K562 (cell line): ENCODE results near the gene CHRNA10. TPM values are rescaled to one million over a fixed set of nuclear protein-coding genes. Genes with fewer than 3 reads are reported as not detected.

Experiments used
- ATAC-seq: fragments of 200-7000 bp; cut with Tn5 transposase; 3 replicates; pipeline ENCODE4 v1.9.1; 2020; ENCODE audit warnings: moderate library complexity
- BruUV-seq: library from RNA; stranded (reverse); fragments of 400-500 nt; replicated peaks from 2 replicates; lab custom pipeline; 2021; lab: Mats Ljungman, UMichigan
- CTCF ChIA-PET: fragments of 300-600 bp; formaldehyde crosslinking; extraction: SDS; loops from one replicate; lab custom pipeline; 2021; ENCODE audit warnings: low intra/inter-chr PET ratio; lab: Yijun Ruan, JAX
- POLR2A ChIA-PET: fragments of 300-600, 350-650 bp; sonication (Branson Sonifier 250); formaldehyde crosslinking; extraction: SDS; loops from one replicate; lab custom pipeline; 2021; ENCODE audit warnings: antibody characterized with exemption, inconsistent platforms; lab: Yijun Ruan, JAX
- DNase-seq, 4 experiments: peaks; one replicate each; pipeline versions ENCODE4 v3.0.0 to v3.0.0-alpha.2; 2011 to 2018; ENCODE audit warnings: low spot score in 3 of 4, mixed read lengths in 3 of 4; ENCODE audit errors: extremely low read depth in 1 of 4
- FAIRE-seq: peaks from 2 replicates; lab custom pipeline; 2011; peaks lifted over from hg19 to GRCh38; lab: Jason Lieb, UNC
- H2AFZ ChIP-seq: 2 replicates; pipeline ENCODE4 v1.6.0; 2011; ENCODE audit warnings: low read depth, low read length, control low read depth, inconsistent platforms
- H3K27ac ChIP-seq: fragments of 200-600 bp; 3 replicates; pipeline ENCODE4 v1.8.0; 2011; ENCODE audit warnings: low read depth, mild to moderate bottlenecking, control low read depth, inconsistent platforms, low read length, moderate library complexity, mixed read lengths; ENCODE audit errors: extremely low read depth
- H3K27me3 ChIP-seq, 2 experiments: fragments of 300-600 bp in 1 of 2; 2 replicates in 1 of 2; 3 replicates in 1 of 2; pipeline versions ENCODE4 v1.6.0 to v1.8.0; 2011; ENCODE audit warnings: inconsistent platforms in 2 of 2, low read length in 2 of 2, mild to moderate bottlenecking in 1 of 2, mixed read lengths in 1 of 2, moderate library complexity in 1 of 2; ENCODE audit not compliant: control insufficient read depth in 2 of 2, insufficient read depth in 2 of 2
- H3K36me3 ChIP-seq: fragments of 300-600 bp; 3 replicates; pipeline ENCODE4 v1.8.0; 2011; ENCODE audit warnings: mild to moderate bottlenecking, low read length, inconsistent platforms; ENCODE audit not compliant: control insufficient read depth, insufficient read depth
- H3K4me1 ChIP-seq, 2 experiments: fragments of 200-600 bp in 1 of 2; replicated peaks in 1 of 2; 2 replicates in 1 of 2; 3 replicates in 1 of 2; pipeline versions ENCODE4 v1.5.1 to v1.8.0; 2011; ENCODE audit warnings: inconsistent platforms in 2 of 2, low read length in 2 of 2, mild to moderate bottlenecking in 1 of 2, mixed read lengths in 1 of 2, moderate library complexity in 1 of 2; ENCODE audit not compliant: control insufficient read depth in 2 of 2, insufficient read depth in 2 of 2
- H3K4me2 ChIP-seq: 2 replicates; pipeline ENCODE4 v1.6.1; 2011; ENCODE audit warnings: low read length, control low read depth, inconsistent platforms, mixed read lengths; ENCODE audit not compliant: insufficient read depth
- H3K4me3 ChIP-seq: fragments of 200-600 bp; sonication (generic), shearing (Covaris generic); 2 replicates; pipeline ENCODE4 v1.5.1; 2016; ENCODE audit warnings: control low read depth, inconsistent platforms
- H3K79me2 ChIP-seq: fragments of 200-600 bp; 3 replicates; pipeline ENCODE4 v1.8.0; 2011; ENCODE audit warnings: low read length, inconsistent platforms; ENCODE audit not compliant: control insufficient read depth, insufficient read depth
- H3K9ac ChIP-seq, 2 experiments: 2 replicates each; pipeline versions ENCODE4 v1.6.0 to v1.6.1; 2011; ENCODE audit warnings: low read depth in 2 of 2, low read length in 2 of 2, control low read depth in 1 of 2, inconsistent platforms in 1 of 2, mild to moderate bottlenecking in 1 of 2, mixed read lengths in 1 of 2; ENCODE audit not compliant: insufficient read depth in 1 of 2
- H3K9me1 ChIP-seq: one replicate; pipeline ENCODE4 v1.6.0; 2011; ENCODE audit warnings: inconsistent platforms, mild to moderate bottlenecking, low read length, moderate library complexity; ENCODE audit not compliant: control insufficient read depth, insufficient read depth
- H3K9me3 ChIP-seq: replicated peaks from 2 replicates; pipeline ENCODE4 v1.5.1; 2011; ENCODE audit warnings: low read depth, low read length, inconsistent platforms; ENCODE audit not compliant: control insufficient read depth, insufficient read depth
- H4K20me1 ChIP-seq: replicated peaks from 2 replicates; pipeline ENCODE4 v1.6.1; 2011; ENCODE audit warnings: low read length, inconsistent platforms, mixed read lengths; ENCODE audit not compliant: control insufficient read depth, insufficient read depth
- C11orf30 ChIP-seq: fragments of 450-650 bp; IDR thresholded peaks from 2 replicates; pipeline ENCODE4 v1.6.1; 2016; ENCODE audit warnings: low read depth, mild to moderate bottlenecking
- ELF2 ChIP-seq: fragments of 250-450 bp; sonication (Bioruptor Pico); IDR thresholded peaks from 2 replicates; pipeline ENCODE4 v1.5.0; 2021; ENCODE audit warnings: mild to moderate bottlenecking
- FOXJ3 ChIP-seq: sonication (generic); formaldehyde crosslinking; IDR thresholded peaks from 2 replicates; pipeline ENCODE4 v1.4.0; 2020; ENCODE audit warnings: mild to moderate bottlenecking, missing genetic modification reagents
- HMG20B ChIP-seq: fragments of 250-450 bp; sonication (Bioruptor Pico); IDR thresholded peaks from 2 replicates; pipeline ENCODE4 v1.5.0; 2021; ENCODE audit warnings: mild to moderate bottlenecking
- HNRNPH1 ChIP-seq: fragments of 200-400 bp; formaldehyde crosslinking; optimal IDR thresholded peaks from 2 replicates; pipeline ENCODE3; 2017; ENCODE audit warnings: low read depth, mild to moderate bottlenecking, low read length, moderate library complexity
- KLF6 ChIP-seq: fragments of 250-450 bp; sonication (Bioruptor Pico); IDR thresholded peaks from 2 replicates; pipeline ENCODE4 v1.4.0; 2020; ENCODE audit warnings: mild to moderate bottlenecking, moderate library complexity, borderline replicate concordance
- MCM3 ChIP-seq: fragments of 450-650 bp; IDR thresholded peaks from 2 replicates; pipeline ENCODE4 v1.6.1; 2016
- PCBP1 ChIP-seq: fragments of 200-400 bp; formaldehyde crosslinking; IDR thresholded peaks from 2 replicates; pipeline ENCODE4 v1.6.1; 2018; ENCODE audit warnings: mild to moderate bottlenecking, low read depth, low read length; ENCODE audit not compliant: poor library complexity, severe bottlenecking
- PML ChIP-seq: IDR thresholded peaks from 2 replicates; pipeline ENCODE4 v1.6.1; 2012; ENCODE audit warnings: low read length, inconsistent platforms
- ZBTB1 ChIP-seq: sonication (generic); formaldehyde crosslinking; IDR thresholded peaks from 2 replicates; pipeline ENCODE4 v1.8.1; 2023; ENCODE audit warnings: missing genetic modification reagents, low read depth, mild to moderate bottlenecking, borderline replicate concordance
- ZNF311 ChIP-seq: fragments of 250-450 bp; sonication (Bioruptor Pico); IDR thresholded peaks from 2 replicates; pipeline ENCODE4 v1.4.0; 2020; ENCODE audit warnings: mild to moderate bottlenecking, moderate library complexity
- ZNF316 ChIP-seq: fragments of 450-650 bp; IDR thresholded peaks from 2 replicates; pipeline ENCODE4 v1.6.1; 2016
- ZNF668 ChIP-seq: fragments of 250-450 bp; sonication (Bioruptor Pico); IDR thresholded peaks from 2 replicates; pipeline ENCODE4 v1.8.0; 2022; ENCODE audit warnings: mild to moderate bottlenecking, inconsistent platforms
- ZNF764 ChIP-seq: fragments of 250-450 bp; sonication (Bioruptor Pico); IDR thresholded peaks from 2 replicates; pipeline ENCODE4 v1.4.0; 2020; ENCODE audit warnings: low read depth, mild to moderate bottlenecking, moderate library complexity
- WGBS: fragments of 100-300 bp; shearing (Covaris generic); methylation state at CpG from one replicate; pipeline ENCODE4 v1.1.6; 2016; ENCODE audit warnings: low coverage, mixed read lengths; ENCODE audit not compliant: insufficient coverage; ENCODE audit errors: missing lambda C conversion rate; 5-methylcytosine and 5-hydroxymethylcytosine counted together
- in situ Hi-C: fragments of 300-500 bp; cut with MboI; formaldehyde crosslinking; loops from 4 replicates; pipeline ENCODE4 v1.15.0; 2018; ENCODE audit warnings: inconsistent platforms, mixed read lengths
- intact Hi-C: fragments of 100-400 bp; cut with micrococcal nuclease; formaldehyde crosslinking; loops from 2 replicates; pipeline ENCODE4 v1.14.2; 2022
- polyA plus RNA-seq, 8 experiments: library from polyadenylated mRNA; depleted of rRNA in 4 of 8; stranded (reverse) in 5 of 8; unstranded in 3 of 8; fragments of >200 nt; fragmentation: Nextera tagmentation in 2 of 8; fragmentation: Illumina TruSeq in 1 of 8; extraction: Ambion mirVana in 2 of 8; extraction: Trizol in 1 of 8; gene quantifications; 2 replicates each; pipeline versions ENCODE4 v1.2.1 to v1.2.3, GENCODE V29; 2011 to 2014; ENCODE audit warnings: inconsistent platforms in 1 of 8, missing spikeins in 1 of 8
- total RNA-seq, 7 experiments: library from RNA; depleted of rRNA in 6 of 7; stranded (reverse); fragments of >200 nt in 6 of 7; fragmentation: Illumina TruSeq in 2 of 7; extraction: Trizol in 2 of 7; gene quantifications; 2 replicates each; pipeline versions ENCODE4 v1.2.1 to v1.2.3, GENCODE V29; 2011 to 2021; ENCODE audit warnings: low replicate concordance in 1 of 7
- TF ChIP-seq, protein P1 (sequence below): fragments of 250-450 bp; sonication (Bioruptor Pico); IDR thresholded peaks from 2 replicates; pipeline ENCODE4 v1.4.0; 2020; ENCODE audit warnings: mild to moderate bottlenecking
- TF ChIP-seq, protein P2 (sequence below): sonication (generic); formaldehyde crosslinking; IDR thresholded peaks from 2 replicates; pipeline ENCODE4 v1.8.0; 2022; ENCODE audit warnings: missing genetic modification reagents, mild to moderate bottlenecking, borderline replicate concordance
- TF ChIP-seq, protein P3 (sequence below): sonication (generic); formaldehyde crosslinking; IDR thresholded peaks from 2 replicates; pipeline ENCODE4 v1.8.0; 2022; ENCODE audit warnings: missing genetic modification reagents, mild to moderate bottlenecking, moderate library complexity, borderline replicate concordance
- TF ChIP-seq, protein P4 (sequence below), 2 experiments: fragments of 450-650 bp in 1 of 2; sonication (generic) in 1 of 2; formaldehyde crosslinking in 1 of 2; IDR thresholded peaks in 1 of 2; conservative IDR thresholded peaks in 1 of 2; 2 replicates each; pipeline versions ENCODE4 v1.6.1 to v1.8.1; 2016 to 2023; ENCODE audit warnings: mild to moderate bottlenecking in 2 of 2, moderate library complexity in 2 of 2, inconsistent platforms in 1 of 2, missing genetic modification reagents in 1 of 2

Gene CHRNA10
- total and polyA plus RNA-seq, 9 of the 15 experiments (the other 6 are each of a cell fraction or from before 2014, with no cell fraction given), result 0.35 to 1.9 (median 0.81) TPM

DNA sequence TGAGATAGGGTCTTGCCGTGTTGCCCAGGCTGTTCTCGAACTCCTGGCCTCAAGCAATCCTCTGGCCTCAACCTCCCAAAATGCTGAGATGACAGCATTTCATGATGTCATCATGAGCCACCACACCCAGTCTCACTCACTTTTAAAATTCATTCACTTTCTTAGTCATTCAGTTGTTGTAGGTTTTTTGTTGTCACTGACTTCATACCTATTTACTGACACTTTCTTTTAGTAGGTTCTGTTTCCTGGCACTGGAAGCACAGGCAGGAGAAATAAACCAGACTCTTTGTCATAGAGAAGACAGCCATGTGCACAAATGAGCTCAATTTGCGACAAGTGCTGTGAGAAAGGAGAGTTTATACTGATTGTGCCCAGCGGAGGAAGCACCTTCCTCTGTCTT, 39.9 kb downstream of the CHRNA10 start:
- Histone ChIP-seq H3K4me2 (no peak overlapping the region), H3K4me3 (no peak overlapping the region), H3K27ac (no peak overlapping the region), H3K36me3 (no peaks in the 10 kb centered on the region), H3K9ac (no peak overlapping the region), H4K20me1 (no peaks in the 10 kb centered on the region; the same call in 1 of the 2 replicates), H3K27me3 (peaks cover 18 to 31% of the 10 kb centered on the region in 2 experiments), H3K9me1 (no peaks in the 10 kb centered on the region), H2AFZ (no peak overlapping the region), H3K4me1 (peaks cover 0 to 4% of the 10 kb centered on the region in 2 experiments; a peak in 1 of 5 replicates), H3K79me2 (no peaks in the 10 kb centered on the region), H3K9me3 (no peaks in the 10 kb centered on the region)
- ATAC-seq (no peak), FAIRE-seq (peak; percentile 29), DNase-seq (no peak)
- 15% methylated on average over 4 of the region's 4 CpGs for WGBS
- no TSS peak for BruUV-seq
- intact Hi-C loops (no loop called here), in situ Hi-C loops (no loop called here)
- POLR2A ChIA-PET, result interaction anchor here (0.9 kb wide), 2 partner anchors 12 to 17 kb away, joined by 3 to 4 read pairs; no protein-coding TSS in a partner anchor
- CTCF ChIA-PET, result no interaction called here
- TF ChIP-seq, protein P1, sequence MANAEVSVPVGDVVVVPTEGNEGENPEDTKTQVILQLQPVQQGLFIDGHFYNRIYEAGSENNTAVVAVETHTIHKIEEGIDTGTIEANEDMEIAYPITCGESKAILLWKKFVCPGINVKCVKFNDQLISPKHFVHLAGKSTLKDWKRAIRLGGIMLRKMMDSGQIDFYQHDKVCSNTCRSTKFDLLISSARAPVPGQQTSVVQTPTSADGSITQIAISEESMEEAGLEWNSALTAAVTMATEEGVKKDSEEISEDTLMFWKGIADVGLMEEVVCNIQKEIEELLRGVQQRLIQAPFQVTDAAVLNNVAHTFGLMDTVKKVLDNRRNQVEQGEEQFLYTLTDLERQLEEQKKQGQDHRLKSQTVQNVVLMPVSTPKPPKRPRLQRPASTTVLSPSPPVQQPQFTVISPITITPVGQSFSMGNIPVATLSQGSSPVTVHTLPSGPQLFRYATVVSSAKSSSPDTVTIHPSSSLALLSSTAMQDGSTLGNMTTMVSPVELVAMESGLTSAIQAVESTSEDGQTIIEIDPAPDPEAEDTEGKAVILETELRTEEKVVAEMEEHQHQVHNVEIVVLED (CRISPR knock-in tag), result no peak
- TF ChIP-seq, protein P2, sequence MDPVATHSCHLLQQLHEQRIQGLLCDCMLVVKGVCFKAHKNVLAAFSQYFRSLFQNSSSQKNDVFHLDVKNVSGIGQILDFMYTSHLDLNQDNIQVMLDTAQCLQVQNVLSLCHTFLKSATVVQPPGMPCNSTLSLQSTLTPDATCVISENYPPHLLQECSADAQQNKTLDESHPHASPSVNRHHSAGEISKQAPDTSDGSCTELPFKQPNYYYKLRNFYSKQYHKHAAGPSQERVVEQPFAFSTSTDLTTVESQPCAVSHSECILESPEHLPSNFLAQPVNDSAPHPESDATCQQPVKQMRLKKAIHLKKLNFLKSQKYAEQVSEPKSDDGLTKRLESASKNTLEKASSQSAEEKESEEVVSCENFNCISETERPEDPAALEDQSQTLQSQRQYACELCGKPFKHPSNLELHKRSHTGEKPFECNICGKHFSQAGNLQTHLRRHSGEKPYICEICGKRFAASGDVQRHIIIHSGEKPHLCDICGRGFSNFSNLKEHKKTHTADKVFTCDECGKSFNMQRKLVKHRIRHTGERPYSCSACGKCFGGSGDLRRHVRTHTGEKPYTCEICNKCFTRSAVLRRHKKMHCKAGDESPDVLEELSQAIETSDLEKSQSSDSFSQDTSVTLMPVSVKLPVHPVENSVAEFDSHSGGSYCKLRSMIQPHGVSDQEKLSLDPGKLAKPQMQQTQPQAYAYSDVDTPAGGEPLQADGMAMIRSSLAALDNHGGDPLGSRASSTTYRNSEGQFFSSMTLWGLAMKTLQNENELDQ (CRISPR knock-in tag), result no peak
- TF ChIP-seq, protein P3, sequence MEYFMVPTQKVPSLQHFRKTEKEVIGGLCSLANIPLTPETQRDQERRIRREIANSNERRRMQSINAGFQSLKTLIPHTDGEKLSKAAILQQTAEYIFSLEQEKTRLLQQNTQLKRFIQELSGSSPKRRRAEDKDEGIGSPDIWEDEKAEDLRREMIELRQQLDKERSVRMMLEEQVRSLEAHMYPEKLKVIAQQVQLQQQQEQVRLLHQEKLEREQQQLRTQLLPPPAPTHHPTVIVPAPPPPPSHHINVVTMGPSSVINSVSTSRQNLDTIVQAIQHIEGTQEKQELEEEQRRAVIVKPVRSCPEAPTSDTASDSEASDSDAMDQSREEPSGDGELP (CRISPR knock-in tag), result no peak
- no peak for TF ChIP-seq ZNF668 (CRISPR knock-in tag)
- no peak for TF ChIP-seq ZNF764 (CRISPR knock-in tag)
- peak; percentile 62 for TF ChIP-seq ZNF316
- no peak for TF ChIP-seq HNRNPH1
- no peak for TF ChIP-seq ZBTB1 (CRISPR knock-in tag)
- TF ChIP-seq PCBP1, result no peak
- TF ChIP-seq, protein P4, sequence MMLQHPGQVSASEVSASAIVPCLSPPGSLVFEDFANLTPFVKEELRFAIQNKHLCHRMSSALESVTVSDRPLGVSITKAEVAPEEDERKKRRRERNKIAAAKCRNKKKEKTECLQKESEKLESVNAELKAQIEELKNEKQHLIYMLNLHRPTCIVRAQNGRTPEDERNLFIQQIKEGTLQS (IDR thresholded peaks at IDR 0.05), result peak; percentile 79
- TF ChIP-seq, protein P4 (CRISPR knock-in tag; conservative IDR thresholded peaks at IDR 0.05), result no peak
- TF ChIP-seq KLF6 (CRISPR knock-in tag), result no peak
- no peak for TF ChIP-seq MCM3
- no peak for TF ChIP-seq FOXJ3 (CRISPR knock-in tag)
- no peak for TF ChIP-seq HMG20B (CRISPR knock-in tag)
- no peak for TF ChIP-seq PML
- TF ChIP-seq C11orf30, result peak; percentile 51; the same call in 1 of the 2 replicates
- no peak for TF ChIP-seq ELF2 (CRISPR knock-in tag)
- TF ChIP-seq ZNF311 (CRISPR knock-in tag), result no peak
